ENCODE measurements around the gene S100A12. TPM values are rescaled to one million over a fixed set of nuclear protein-coding genes. Genes with fewer than 3 reads are reported as not detected.

Gene S100A12
- polyA plus RNA-seq, 4 donors, result 1.3 to 2.8 (median 2.3) TPM; not detected in 1

GRCh38 chr1:153370146-153370545 is 5.3 kb downstream of the S100A12 start:
- no peak for DNase-seq (ENCODE audit: low read depth in 4 of 4, low spot score in 3 of 4)

- no peak for DNase-seq (ENCODE audit: low read depth in 4 of 4, low spot score in 3 of 4)
Measured at GRCh38 chr1:153368495-153368894, 6.9 kb downstream of the S100A12 start.

- DNase-seq (ENCODE audit: low read depth in 4 of 4, low spot score in 3 of 4), result no peak
Measured at GRCh38 chr1:153367090-153367489, 8.3 kb downstream of the S100A12 start.

- no peak for DNase-seq (ENCODE audit: low read depth in 4 of 4, low spot score in 3 of 4)
Measured at GRCh38 chr1:153366261-153366660, 9.2 kb downstream of the S100A12 start.

GRCh38 chr1:153365696-153366095 is 9.7 kb downstream of the S100A12 start:
- no peak for DNase-seq (ENCODE audit: low read depth in 4 of 4, low spot score in 3 of 4)

- DNase-seq (ENCODE audit: low read depth in 4 of 4, low spot score in 3 of 4), result no peak
Measured at GRCh38 chr1:153364766-153365666, 10.4 kb downstream of the S100A12 start.

- DNase-seq (ENCODE audit: low read depth in 4 of 4, low spot score in 3 of 4), result no peak
Measured at GRCh38 chr1:153364156-153364555, 11.3 kb downstream of the S100A12 start.

GRCh38 chr1:153363641-153364040 is 11.8 kb downstream of the S100A12 start:
- DNase-seq (ENCODE audit: low read depth in 4 of 4, low spot score in 3 of 4), result no peak

- DNase-seq (ENCODE audit: low read depth in 4 of 4, low spot score in 3 of 4), result peak; percentile 26 to 66 (median 57)
Measured at GRCh38 chr1:153362187-153362775, 13.1 kb downstream of the S100A12 start.

- DNase-seq (ENCODE audit: low read depth in 4 of 4, low spot score in 3 of 4), result no peak
Measured at GRCh38 chr1:153361480-153362109, 13.8 kb downstream of the S100A12 start.

GRCh38 chr1:153360592-153361479 is 14.6 kb downstream of the S100A12 start:
- DNase-seq (ENCODE audit: low read depth in 4 of 4, low spot score in 3 of 4), result no peak

GRCh38 chr1:153360190-153360589 is 15.2 kb downstream of the S100A12 start:
- no peak for DNase-seq (ENCODE audit: low read depth in 4 of 4, low spot score in 3 of 4)

- DNase-seq (ENCODE audit: low read depth in 4 of 4, low spot score in 3 of 4), result no peak
Measured at GRCh38 chr1:153359241-153359640, 16.2 kb downstream of the S100A12 start.

- no peak for DNase-seq (ENCODE audit: low read depth in 4 of 4, low spot score in 3 of 4)
Measured at GRCh38 chr1:153358691-153358975, 16.8 kb downstream of the S100A12 start.

- DNase-seq (ENCODE audit: low read depth in 4 of 4, low spot score in 3 of 4), result no peak
Measured at GRCh38 chr1:153357853-153358690, 17.3 kb downstream of the S100A12 start, which contains the start of gene S100A9. S100A9 (plus strand) TSS chr1:153357854; CDS start chr1:153358284, 430 bp downstream.

- no peak for DNase-seq (ENCODE audit: low read depth in 4 of 4, low spot score in 3 of 4)
Measured at GRCh38 chr1:153357076-153357852, 18.2 kb downstream of the S100A12 start.

GRCh38 chr1:153356392-153357075 is 18.9 kb downstream of the S100A12 start:
- no peak for DNase-seq (ENCODE audit: low read depth in 4 of 4, low spot score in 3 of 4)

- no peak for DNase-seq (ENCODE audit: low read depth in 4 of 4, low spot score in 3 of 4)
Measured at GRCh38 chr1:153355445-153356071, 19.9 kb downstream of the S100A12 start.
